Measurements from ENCODE around the gene FAM156B. TPM values are rescaled to one million over a fixed set of nuclear protein-coding genes. Genes with fewer than 3 reads are reported as not detected.
"Not testable (repeated sequence)": the region's sequence is repeated elsewhere in the genome, so short reads cannot be mapped to it uniquely, and the experiment has no call there.

The FAM156B gene, protein sequence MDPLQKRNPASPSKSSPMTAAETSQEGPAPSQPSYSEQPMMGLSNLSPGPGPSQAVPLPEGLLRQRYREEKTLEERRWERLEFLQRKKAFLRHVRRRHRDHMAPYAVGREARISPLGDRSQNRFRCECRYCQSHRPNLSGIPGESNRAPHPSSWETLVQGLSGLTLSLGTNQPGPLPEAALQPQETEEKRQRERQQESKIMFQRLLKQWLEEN
- total RNA-seq (20.8 TPM), polyA plus RNA-seq (ENCODE audit: insufficient read depth in 1 of 8, insufficient read length in 8 of 8, low replicate concordance in 1 of 8) (10 to 100 TPM; 15.0 to 25.9 (median 21.1) TPM)
- long read RNA-seq, donor 1, partial matches to known transcripts, result 0 of 4 reads
- long read RNA-seq, donor 1, other reads (novel, unspliced or antisense), result 0 of 4 reads
- long read RNA-seq, donor 2, result 0 reads
- long read RNA-seq, donor 3, partial matches to known transcripts, result 0 of 6 reads
- long read RNA-seq, donor 3, other reads (novel, unspliced or antisense), result 0 of 6 reads
- long read RNA-seq, donor 4, partial matches to known transcripts, result 0 of 3 reads
- long read RNA-seq, donor 4, other reads (novel, unspliced or antisense), result 0 of 3 reads
- long read RNA-seq, donor 5, partial matches to known transcripts, result 0 of 7 reads
- long read RNA-seq, donor 5, other reads (novel, unspliced or antisense), result 0 of 7 reads
- long read RNA-seq, donor 6, transcript FAM156B-201 (3 exons, 2,537 nt), result major isoform, 6 of 25 reads
- long read RNA-seq, donor 6, partial matches to known transcripts, result 0 of 25 reads
- long read RNA-seq, donor 6, other reads (novel, unspliced or antisense), result 14 of 25 reads
- long read RNA-seq, donor 7, partial matches to known transcripts, result 0 of 4 reads
- long read RNA-seq, donor 7, other reads (novel, unspliced or antisense), result 0 of 4 reads
- long read RNA-seq, donor 8, partial matches to known transcripts, result 0 of 3 reads
- long read RNA-seq, donor 8, other reads (novel, unspliced or antisense), result 0 of 3 reads
- long read RNA-seq, donor 9, partial matches to known transcripts, result 0 of 1 reads
- long read RNA-seq, donor 9, other reads (novel, unspliced or antisense), result 0 of 1 reads
- long read RNA-seq, donor 10, transcript FAM156B-201 (3 exons, 2,537 nt), result major isoform, 5 of 11 reads
- long read RNA-seq, donor 10, partial matches to known transcripts, result 5 of 11 reads
- long read RNA-seq, donor 10, other reads (novel, unspliced or antisense), result 0 of 11 reads
- long read RNA-seq, donor 11, partial matches to known transcripts, result 0 of 3 reads
- long read RNA-seq, donor 11, other reads (novel, unspliced or antisense), result 0 of 3 reads

DNA sequence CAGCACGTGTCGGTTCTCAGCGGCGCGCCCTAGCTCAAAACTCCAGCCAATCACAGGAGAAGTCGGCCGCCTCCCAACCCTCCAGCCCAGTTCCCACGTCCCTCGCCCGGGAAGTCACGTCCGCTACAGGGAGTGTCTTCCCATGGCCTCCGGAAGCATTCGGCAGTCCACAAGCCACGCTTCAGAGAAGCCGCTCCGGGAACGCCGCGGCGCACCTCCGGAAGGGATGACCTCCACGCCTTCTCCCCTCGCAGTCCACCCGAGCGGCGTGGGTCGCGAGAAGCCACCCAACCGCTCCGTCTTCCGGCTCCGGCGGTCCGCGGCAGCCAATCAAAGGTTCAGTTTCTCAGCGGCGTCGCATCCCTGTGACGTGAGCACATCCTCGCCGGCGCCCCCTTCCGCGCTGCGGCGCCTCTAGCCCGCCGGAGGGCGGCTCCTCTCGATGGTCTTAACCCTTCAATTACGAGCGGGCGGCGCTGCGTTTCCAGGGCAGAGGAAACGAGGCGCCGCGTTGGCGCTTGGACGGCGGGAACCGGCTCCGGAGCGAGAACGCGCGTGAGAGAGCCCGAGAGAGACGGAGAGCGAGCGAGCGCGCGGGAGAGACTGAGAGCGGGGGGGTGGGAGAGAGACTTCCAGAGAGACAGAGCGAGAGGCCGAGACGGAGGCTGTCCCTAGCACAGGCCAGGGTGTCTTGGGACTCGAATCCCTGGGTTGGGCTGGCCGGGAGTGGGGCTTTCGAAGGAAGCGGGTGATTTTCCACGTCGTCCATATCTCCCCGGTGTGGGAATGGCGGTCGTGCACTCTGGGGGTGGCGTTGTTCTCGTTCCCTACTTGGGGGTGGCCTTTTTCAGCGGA lies at the start of gene FAM156B:
FAM156B (plus strand) TSS at position 476 of the 855 bp plus-strand sequence. CDS start 9,896 bp downstream, outside the sequence.
- H3K27ac ChIP-seq (ENCODE audit: low read length); H3K4me3 ChIP-seq (ENCODE audit: low read length); H3K36me3 ChIP-seq (ENCODE audit: control insufficient read depth, insufficient read depth, low read length); H3K4me1 ChIP-seq (ENCODE audit: control insufficient read depth, insufficient read depth, low read length); H3K9me3 ChIP-seq (replicated peaks; ENCODE audit: control insufficient read depth, low read depth, low read length); DNase-seq; H3K27me3 ChIP-seq (ENCODE audit: control insufficient read depth, insufficient read depth, low read length): not testable (repeated sequence)
- WGBS (ENCODE audit: insufficient coverage), result no CpG with 5 or more reads among the region's 92 CpGs

DNA sequence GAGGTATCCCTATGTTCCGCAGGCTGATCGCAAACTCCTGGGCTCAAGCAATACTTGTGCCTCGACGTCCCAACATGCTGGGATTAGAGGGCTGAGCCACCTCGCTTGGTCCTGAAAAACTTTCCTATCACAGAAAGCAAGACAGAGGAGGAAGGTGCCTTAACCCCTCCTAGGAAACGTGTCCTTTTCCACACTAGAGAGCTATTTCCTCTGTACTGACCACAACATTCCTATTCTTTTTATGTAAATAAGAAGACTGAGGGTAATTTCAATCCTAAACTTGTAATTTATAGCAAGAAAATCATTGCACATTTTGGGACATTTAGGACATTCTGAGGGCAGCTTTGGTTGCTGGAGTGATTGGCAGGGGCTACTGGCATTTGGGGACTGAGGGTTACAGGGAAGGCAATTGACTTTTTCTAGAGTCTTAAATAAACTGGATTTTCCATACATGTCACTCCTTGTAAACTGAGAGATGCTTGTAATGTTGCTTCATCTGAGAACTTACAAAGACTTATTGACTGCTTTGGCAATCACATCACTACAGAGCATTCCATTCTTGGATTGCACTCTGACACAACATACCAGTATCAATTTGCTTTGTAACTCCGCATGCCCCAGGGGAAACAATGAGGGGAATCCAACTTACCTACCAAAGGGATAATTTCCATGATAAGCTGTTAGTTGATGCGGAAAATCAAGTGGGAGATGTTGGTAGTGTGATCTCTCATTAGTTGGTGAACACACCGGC lies 44.8 kb upstream of the FAM156B start:
- H3K27ac ChIP-seq (ENCODE audit: low read length), result no peak overlapping the region
- no peaks in the 10 kb centered on the region for H3K9me3 ChIP-seq (replicated peaks; ENCODE audit: control insufficient read depth, low read depth, low read length)
- H3K36me3 ChIP-seq (ENCODE audit: control insufficient read depth, insufficient read depth, low read length), result no peaks in the 10 kb centered on the region
- peaks cover 30% of the 10 kb centered on the region for H3K27me3 ChIP-seq (ENCODE audit: control insufficient read depth, insufficient read depth, low read length)
- no peak overlapping the region for H3K4me3 ChIP-seq (ENCODE audit: low read length)
- 87% methylated on average over 6 of the region's 9 CpGs for WGBS (ENCODE audit: insufficient coverage)
- no peaks in the 10 kb centered on the region for H3K4me1 ChIP-seq (ENCODE audit: control insufficient read depth, insufficient read depth, low read length)
- DNase-seq, result no peak

- not testable (repeated sequence) for H3K36me3 ChIP-seq (ENCODE audit: control insufficient read depth, insufficient read depth, low read length); H3K4me1 ChIP-seq (ENCODE audit: control insufficient read depth, insufficient read depth, low read length); DNase-seq; H3K4me3 ChIP-seq (ENCODE audit: low read length); H3K27ac ChIP-seq (ENCODE audit: low read length); H3K9me3 ChIP-seq (replicated peaks; ENCODE audit: control insufficient read depth, low read depth, low read length)
- peaks cover 23% of the 10 kb centered on the region for H3K27me3 ChIP-seq (ENCODE audit: control insufficient read depth, insufficient read depth, low read length)
- no CpG with 5 or more reads among the region's 4 CpGs for WGBS (ENCODE audit: insufficient coverage)
These were observed 40.1 kb upstream of the FAM156B start for GRCh38 chrX:52856991-52857525.

DNA sequence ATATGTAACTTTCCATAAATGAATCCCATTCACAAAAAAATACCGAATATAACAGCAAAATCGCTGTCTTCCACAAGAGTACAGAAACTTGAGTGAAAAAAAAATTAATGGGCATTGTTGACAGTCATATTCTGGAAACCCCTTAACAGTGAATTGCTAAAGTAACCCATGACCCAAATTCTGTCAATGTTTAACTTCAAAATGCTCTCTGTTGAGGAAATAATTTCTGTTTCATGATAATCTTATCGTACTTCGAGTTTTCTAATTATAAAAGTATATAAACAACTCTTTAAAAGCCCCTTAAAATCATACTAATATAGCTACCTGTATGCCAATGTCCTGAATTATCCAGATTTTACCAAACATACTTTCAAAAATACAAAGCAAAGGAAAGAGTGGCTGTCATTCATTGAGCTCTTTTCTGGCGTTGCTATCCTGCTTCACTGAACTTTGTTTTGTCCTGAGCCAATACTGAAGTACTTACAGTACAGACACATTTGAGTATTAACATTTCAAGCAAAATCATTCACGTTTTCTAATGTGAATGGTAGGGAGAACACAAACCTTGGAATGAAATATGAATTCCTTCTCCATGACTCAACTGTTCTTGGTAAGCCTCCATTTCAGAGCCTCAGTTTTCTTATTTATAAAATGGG lies 31.7 kb upstream of the FAM156B start:
- no peak for DNase-seq
- H3K27me3 ChIP-seq (ENCODE audit: control insufficient read depth, insufficient read depth, low read length), result peaks cover 35% of the 10 kb centered on the region
- H3K36me3 ChIP-seq (ENCODE audit: control insufficient read depth, insufficient read depth, low read length), result no peaks in the 10 kb centered on the region
- H3K9me3 ChIP-seq (replicated peaks; ENCODE audit: control insufficient read depth, low read depth, low read length), result no peaks in the 10 kb centered on the region
- no peak overlapping the region for H3K4me3 ChIP-seq (ENCODE audit: low read length)
- WGBS (ENCODE audit: insufficient coverage), result no CpG with 5 or more reads among the region's 6 CpGs
- H3K27ac ChIP-seq (ENCODE audit: low read length), result no peak overlapping the region
- H3K4me1 ChIP-seq (ENCODE audit: control insufficient read depth, insufficient read depth, low read length), result no peaks in the 10 kb centered on the region

- H3K27me3 ChIP-seq (ENCODE audit: control insufficient read depth, insufficient read depth, low read length), result peaks cover 33% of the 10 kb centered on the region
- no peaks in the 10 kb centered on the region for H3K36me3 ChIP-seq (ENCODE audit: control insufficient read depth, insufficient read depth, low read length)
- H3K9me3 ChIP-seq (replicated peaks; ENCODE audit: control insufficient read depth, low read depth, low read length), result no peaks in the 10 kb centered on the region
- no peaks in the 10 kb centered on the region for H3K4me1 ChIP-seq (ENCODE audit: control insufficient read depth, insufficient read depth, low read length)
- no peak within 1 kb of the TSS for H3K4me3 ChIP-seq (ENCODE audit: low read length)
- 75% methylated on average over 31 of the region's 35 CpGs for WGBS (ENCODE audit: insufficient coverage)
- no peak for DNase-seq
- no peak within 1 kb of the TSS for H3K27ac ChIP-seq (ENCODE audit: low read length)
These were observed 29.4 kb upstream of the FAM156B start, which contains the start of gene XAGE3 for GRCh38 chrX:52867610-52868348. XAGE3 (minus strand) TSS chrX:52868083; CDS start chrX:52867133, 950 bp downstream.

GRCh38 chrX:52870046-52870445 lies 27.1 kb upstream of the FAM156B start:
- Histone ChIP-seq H3K4me1 (ENCODE audit: control insufficient read depth, insufficient read depth, low read length) (no peaks in the 10 kb centered on the region), H3K4me3 (ENCODE audit: low read length) (no peak overlapping the region), H3K27ac (ENCODE audit: low read length) (no peak overlapping the region), H3K27me3 (ENCODE audit: control insufficient read depth, insufficient read depth, low read length) (peaks cover 42% of the 10 kb centered on the region), H3K9me3 (replicated peaks; ENCODE audit: control insufficient read depth, low read depth, low read length) (no peaks in the 10 kb centered on the region), H3K36me3 (ENCODE audit: control insufficient read depth, insufficient read depth, low read length) (no peaks in the 10 kb centered on the region)
- DNase-seq, result no peak
- no CpG with 5 or more reads among the region's 1 CpG for WGBS (ENCODE audit: insufficient coverage)

GRCh38 chrX:52873825-52874224 lies 23.3 kb upstream of the FAM156B start:
- not testable (repeated sequence) for DNase-seq

DNA sequence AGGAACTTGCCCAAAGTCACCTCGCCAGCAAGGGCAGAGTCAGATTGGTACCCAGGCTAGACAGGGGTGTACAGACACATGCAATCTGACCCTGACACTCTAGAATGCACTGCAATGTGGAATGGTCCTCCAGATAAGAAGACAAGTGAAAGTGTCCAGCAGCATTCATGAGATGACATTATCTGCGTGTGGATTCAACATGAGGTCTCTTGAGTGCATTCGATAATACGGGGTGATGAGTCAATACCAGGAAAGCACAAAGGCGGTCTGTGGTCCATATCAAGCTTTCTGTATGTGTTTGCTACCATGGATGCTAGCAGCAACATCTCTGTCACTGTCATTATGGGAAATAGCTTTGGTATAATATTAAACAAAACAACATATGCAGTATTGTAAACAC lies 22.5 kb upstream of the FAM156B start:
- WGBS (ENCODE audit: insufficient coverage), result 53% methylated on average over 3 of the region's 5 CpGs
- peaks cover 35% of the 10 kb centered on the region for H3K27me3 ChIP-seq (ENCODE audit: control insufficient read depth, insufficient read depth, low read length)
- no peaks in the 10 kb centered on the region for H3K4me1 ChIP-seq (ENCODE audit: control insufficient read depth, insufficient read depth, low read length)
- no peaks in the 10 kb centered on the region for H3K36me3 ChIP-seq (ENCODE audit: control insufficient read depth, insufficient read depth, low read length)
- H3K4me3 ChIP-seq (ENCODE audit: low read length), result no peak overlapping the region
- no peak for DNase-seq
- no peak overlapping the region for H3K27ac ChIP-seq (ENCODE audit: low read length)
- H3K9me3 ChIP-seq (replicated peaks; ENCODE audit: control insufficient read depth, low read depth, low read length), result no peaks in the 10 kb centered on the region

More at GRCh38 chrX:52873825-52874224, 23.3 kb upstream of the FAM156B start:
- not testable (repeated sequence) for H3K36me3 ChIP-seq (ENCODE audit: control insufficient read depth, insufficient read depth, low read length); H3K4me3 ChIP-seq (ENCODE audit: low read length); H3K4me1 ChIP-seq (ENCODE audit: control insufficient read depth, insufficient read depth, low read length); H3K9me3 ChIP-seq (replicated peaks; ENCODE audit: control insufficient read depth, low read depth, low read length); H3K27ac ChIP-seq (ENCODE audit: low read length)
- peaks cover 38% of the 10 kb centered on the region for H3K27me3 ChIP-seq (ENCODE audit: control insufficient read depth, insufficient read depth, low read length)

Data from muscle of leg (tissue), 16 donors.